Astrocyte (in vitro differentiated cells and primary cell): ENCODE results near the gene ZMYM5. TPM values are rescaled to one million over a fixed set of nuclear protein-coding genes. Genes with fewer than 3 reads are reported as not detected.

ENCODE experiments used
- DNase-seq: peaks from one replicate; pipeline ENCODE4 v3.0.0-alpha.2; 2010; ENCODE audit warnings: low read depth
- FAIRE-seq: peaks from 2 replicates; lab custom pipeline; 2011; peaks lifted over from hg19 to GRCh38; lab: Jason Lieb, UNC
- H2AFZ ChIP-seq: 2 replicates; pipeline ENCODE4 v1.6.0; 2012; ENCODE audit warnings: low read depth, low read length, inconsistent platforms
- H3K27ac ChIP-seq: 2 replicates; pipeline ENCODE4 v1.5.1; 2011; ENCODE audit warnings: low read depth, low read length, inconsistent platforms
- H3K27me3 ChIP-seq: 2 replicates; pipeline ENCODE4 v1.6.0; 2011; ENCODE audit warnings: low read length, inconsistent platforms; ENCODE audit not compliant: insufficient read depth
- H3K36me3 ChIP-seq: 2 replicates; pipeline ENCODE4 v1.5.1; 2011; ENCODE audit warnings: low read length, inconsistent platforms; ENCODE audit not compliant: insufficient read depth
- H3K4me1 ChIP-seq: 2 replicates; pipeline ENCODE4 v1.5.1; 2011; ENCODE audit warnings: low read length, inconsistent platforms; ENCODE audit not compliant: insufficient read depth
- H3K4me2 ChIP-seq: 2 replicates; pipeline ENCODE4 v1.6.0; 2012; ENCODE audit warnings: low read length, inconsistent platforms
- H3K4me3 ChIP-seq: 2 replicates; pipeline ENCODE4 v1.5.1; 2011; ENCODE audit warnings: low read depth, mild to moderate bottlenecking, low read length, inconsistent platforms; ENCODE audit not compliant: insufficient read depth
- H3K79me2 ChIP-seq: 2 replicates; pipeline ENCODE4 v1.6.0; 2012; ENCODE audit warnings: mild to moderate bottlenecking, low read length, inconsistent platforms; ENCODE audit not compliant: insufficient read depth
- H3K9ac ChIP-seq: 2 replicates; pipeline ENCODE4 v1.6.0; 2012; ENCODE audit warnings: mild to moderate bottlenecking, low read length, inconsistent platforms
- H3K9me3 ChIP-seq: 2 replicates; pipeline ENCODE4 v1.5.1; 2012; ENCODE audit warnings: low read depth, mild to moderate bottlenecking, low read length, inconsistent platforms; ENCODE audit not compliant: insufficient read depth
- H4K20me1 ChIP-seq: 2 replicates; pipeline ENCODE4 v1.6.0; 2012; ENCODE audit warnings: low read length, inconsistent platforms; ENCODE audit not compliant: insufficient read depth
- H3K27ac Mint-ChIP-seq: one replicate; pipeline ENCODE4 v1.8.0; 2021; ENCODE audit warnings: mild to moderate bottlenecking, mixed read lengths; ENCODE audit not compliant: unreplicated experiment
- H3K27me3 Mint-ChIP-seq: one replicate; pipeline ENCODE4 v1.8.0; 2021; ENCODE audit warnings: low read depth, mixed read lengths; ENCODE audit not compliant: unreplicated experiment
- H3K36me3 Mint-ChIP-seq: one replicate; pipeline ENCODE4 v1.8.0; 2021; ENCODE audit warnings: low read depth, mixed read lengths; ENCODE audit not compliant: unreplicated experiment
- H3K4me1 Mint-ChIP-seq: one replicate; pipeline ENCODE4 v1.8.0; 2021; ENCODE audit warnings: low read depth, mixed read lengths; ENCODE audit not compliant: unreplicated experiment
- H3K4me3 Mint-ChIP-seq: one replicate; pipeline ENCODE4 v1.8.0; 2021; ENCODE audit warnings: mild to moderate bottlenecking, moderate library complexity, mixed read lengths; ENCODE audit not compliant: unreplicated experiment
- H3K9me3 Mint-ChIP-seq: one replicate; pipeline ENCODE4 v1.8.0; 2021; ENCODE audit warnings: mild to moderate bottlenecking, mixed read lengths; ENCODE audit not compliant: unreplicated experiment
- EZH2 ChIP-seq: IDR thresholded peaks from 2 replicates; pipeline ENCODE4 v1.6.1; 2012; ENCODE audit warnings: mild to moderate bottlenecking, low read length, inconsistent platforms; ENCODE audit not compliant: insufficient read depth
- total RNA-seq: library from RNA; stranded (reverse); gene quantifications from 2 replicates; pipeline ENCODE4 v1.2.1, GENCODE V29; 2021
- TF ChIP-seq, protein P1 (sequence below): IDR thresholded peaks from 2 replicates; pipeline ENCODE4 v1.5.1; 2011; ENCODE audit warnings: low read depth, mild to moderate bottlenecking, inconsistent platforms, low read length, moderate library complexity; ENCODE audit not compliant: insufficient read depth

Gene ZMYM5
- total RNA-seq, 1 donor from 2014 or later: 16.0 TPM

DNA sequence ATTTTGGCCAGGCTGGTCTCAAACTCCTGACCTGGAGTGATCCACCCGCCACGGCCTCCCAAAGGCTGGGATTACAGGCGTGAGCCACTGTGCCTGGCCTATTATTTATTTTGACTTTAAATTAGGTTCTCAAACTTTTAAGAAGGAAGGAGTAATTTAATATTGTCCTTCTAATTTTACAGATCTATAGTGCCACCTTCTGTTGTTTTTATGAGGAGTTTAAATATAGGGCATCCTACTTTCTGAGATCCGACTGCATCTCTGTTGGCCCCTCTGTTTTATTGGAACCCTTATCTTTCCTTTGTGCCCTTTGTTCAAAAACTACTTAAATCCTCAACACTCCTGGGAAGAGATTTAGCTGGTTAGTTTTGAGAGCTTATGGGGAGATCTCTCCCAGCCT is 25.4 kb upstream of the ZMYM5 start:
- H3K27ac ChIP-seq: no peak overlapping the region
- no peaks in the 10 kb centered on the region for H3K27me3 Mint-ChIP-seq
- no peaks in the 10 kb centered on the region for H3K9me3 ChIP-seq
- H3K4me1 ChIP-seq: no peaks in the 10 kb centered on the region
- no peak overlapping the region for H3K27ac Mint-ChIP-seq
- DNase-seq (no peak), FAIRE-seq (no peak)
- no peak for TF ChIP-seq EZH2
- TF ChIP-seq, protein P1, sequence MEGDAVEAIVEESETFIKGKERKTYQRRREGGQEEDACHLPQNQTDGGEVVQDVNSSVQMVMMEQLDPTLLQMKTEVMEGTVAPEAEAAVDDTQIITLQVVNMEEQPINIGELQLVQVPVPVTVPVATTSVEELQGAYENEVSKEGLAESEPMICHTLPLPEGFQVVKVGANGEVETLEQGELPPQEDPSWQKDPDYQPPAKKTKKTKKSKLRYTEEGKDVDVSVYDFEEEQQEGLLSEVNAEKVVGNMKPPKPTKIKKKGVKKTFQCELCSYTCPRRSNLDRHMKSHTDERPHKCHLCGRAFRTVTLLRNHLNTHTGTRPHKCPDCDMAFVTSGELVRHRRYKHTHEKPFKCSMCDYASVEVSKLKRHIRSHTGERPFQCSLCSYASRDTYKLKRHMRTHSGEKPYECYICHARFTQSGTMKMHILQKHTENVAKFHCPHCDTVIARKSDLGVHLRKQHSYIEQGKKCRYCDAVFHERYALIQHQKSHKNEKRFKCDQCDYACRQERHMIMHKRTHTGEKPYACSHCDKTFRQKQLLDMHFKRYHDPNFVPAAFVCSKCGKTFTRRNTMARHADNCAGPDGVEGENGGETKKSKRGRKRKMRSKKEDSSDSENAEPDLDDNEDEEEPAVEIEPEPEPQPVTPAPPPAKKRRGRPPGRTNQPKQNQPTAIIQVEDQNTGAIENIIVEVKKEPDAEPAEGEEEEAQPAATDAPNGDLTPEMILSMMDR: no peak
- H3K4me2 ChIP-seq: no peak overlapping the region
- H3K36me3 ChIP-seq: no peaks in the 10 kb centered on the region
- H3K4me3 ChIP-seq: no peak overlapping the region
- no peaks in the 10 kb centered on the region for H4K20me1 ChIP-seq
- H3K9ac ChIP-seq: no peak overlapping the region
- H3K27me3 ChIP-seq: no peaks in the 10 kb centered on the region
- H3K36me3 Mint-ChIP-seq: no peaks in the 10 kb centered on the region
- no peak overlapping the region for H3K4me3 Mint-ChIP-seq
- H3K79me2 ChIP-seq: no peaks in the 10 kb centered on the region
- no peaks in the 10 kb centered on the region for H3K4me1 Mint-ChIP-seq
- H2AFZ ChIP-seq: no peak overlapping the region
- H3K9me3 Mint-ChIP-seq: no peaks in the 10 kb centered on the region

DNA sequence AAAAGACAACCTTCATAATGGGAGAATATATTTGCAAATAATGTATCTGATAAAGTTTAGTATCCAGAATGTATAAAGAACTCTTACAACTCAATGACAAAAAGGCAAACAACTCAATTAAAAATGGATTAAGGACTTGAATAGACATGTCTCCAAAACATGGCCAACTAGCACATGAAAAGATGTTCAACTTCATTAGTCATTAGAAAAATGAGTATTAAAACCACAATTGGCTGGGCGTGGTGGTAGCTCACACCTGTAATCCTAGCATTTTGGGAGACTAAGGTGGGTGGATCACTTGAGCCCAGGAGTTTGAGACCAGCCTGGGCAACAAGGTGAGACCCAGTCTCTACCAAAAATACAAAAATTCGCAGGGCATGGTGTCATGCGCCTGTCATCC is 18.8 kb upstream of the ZMYM5 start:
- H3K4me3 Mint-ChIP-seq: no peak overlapping the region
- DNase-seq: no peak
- no peaks in the 10 kb centered on the region for H3K4me1 ChIP-seq
- no peaks in the 10 kb centered on the region for H4K20me1 ChIP-seq
- H3K4me2 ChIP-seq: no peak overlapping the region
- no peaks in the 10 kb centered on the region for H3K79me2 ChIP-seq
- no peak for FAIRE-seq
- no peak overlapping the region for H3K9ac ChIP-seq
- no peaks in the 10 kb centered on the region for H3K9me3 ChIP-seq
- H3K27ac ChIP-seq: no peak overlapping the region
- no peak for TF ChIP-seq EZH2
- TF ChIP-seq, protein P1: no peak
- H3K4me3 ChIP-seq: no peak overlapping the region
- no peak overlapping the region for H3K27ac Mint-ChIP-seq
- H3K36me3 Mint-ChIP-seq: no peaks in the 10 kb centered on the region
- H3K9me3 Mint-ChIP-seq: no peaks in the 10 kb centered on the region
- no peaks in the 10 kb centered on the region for H3K36me3 ChIP-seq
- H3K27me3 ChIP-seq: no peaks in the 10 kb centered on the region
- H3K27me3 Mint-ChIP-seq: no peaks in the 10 kb centered on the region
- no peak overlapping the region for H2AFZ ChIP-seq
- H3K4me1 Mint-ChIP-seq: no peaks in the 10 kb centered on the region

DNA sequence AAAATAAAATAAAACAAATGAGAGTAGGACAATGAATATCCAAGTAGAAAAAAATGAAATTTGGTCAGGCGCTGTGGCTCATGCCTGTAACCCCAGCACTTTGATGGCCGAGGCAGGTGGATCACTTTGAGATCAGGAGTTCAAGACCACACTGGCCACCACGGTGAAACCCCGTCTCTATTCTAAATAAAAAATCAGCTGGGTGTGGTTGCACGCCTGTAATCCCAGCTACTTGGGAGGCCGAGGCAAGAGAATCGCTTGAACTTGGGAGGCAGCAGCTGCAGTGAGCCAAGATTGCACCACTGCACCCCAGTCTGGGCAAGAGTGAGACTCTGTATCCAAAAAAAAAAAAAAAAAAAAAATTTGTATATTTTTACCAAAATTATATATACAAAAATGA is 18.2 kb upstream of the ZMYM5 start:
- H4K20me1 ChIP-seq: no peaks in the 10 kb centered on the region

More for the DNA sequence above, 18.2 kb upstream of the ZMYM5 start:
- FAIRE-seq (no peak), DNase-seq (no peak)
- Histone ChIP-seq H3K27me3 (no peaks in the 10 kb centered on the region), H3K4me3 (no peak overlapping the region), H2AFZ (no peak overlapping the region), H3K9ac (no peak overlapping the region), H3K36me3 (no peaks in the 10 kb centered on the region), H3K27ac (no peak overlapping the region), H3K79me2 (no peaks in the 10 kb centered on the region), H3K9me3 (no peaks in the 10 kb centered on the region), H3K4me1 (no peaks in the 10 kb centered on the region), H3K4me2 (no peak overlapping the region)
- Mint-ChIP-seq H3K9me3 (no peaks in the 10 kb centered on the region), H3K4me3 (no peak overlapping the region), H3K27me3 (no peaks in the 10 kb centered on the region), H3K4me1 (no peaks in the 10 kb centered on the region), H3K36me3 (no peaks in the 10 kb centered on the region), H3K27ac (no peak overlapping the region)
- no peak for TF ChIP-seq EZH2
- TF ChIP-seq, protein P1: no peak
